Stimulated activated memory B cell treated with anti-CD40 and anti-IgM and Interleukin-4, amounts not matched to agents 10 μg/mL and 1 μg/mL and 100 μg/mL, for 72 hours (primary cell): ENCODE measurements around the gene GSG1L.
"Not testable (repeated sequence)": the region's sequence is repeated elsewhere in the genome, so short reads cannot be mapped to it uniquely, and the experiment has no call there.

Experiments used
- ATAC-seq: fragments of 150-1000 bp; cut with Tn5 transposase; 2 replicates; pipeline ENCODE4 v1.10.0; 2021
- H3K27ac Mint-ChIP-seq: one replicate; pipeline ENCODE4 v1.8.0; 2022; ENCODE audit warnings: mild to moderate bottlenecking, mixed read lengths
- H3K27me3 Mint-ChIP-seq: one replicate; pipeline ENCODE4 v1.8.0; 2022; ENCODE audit warnings: mixed read lengths
- H3K36me3 Mint-ChIP-seq: one replicate; pipeline ENCODE4 v1.8.0; 2022; ENCODE audit warnings: mixed read lengths
- H3K4me1 Mint-ChIP-seq: one replicate; pipeline ENCODE4 v1.8.0; 2022; ENCODE audit warnings: mixed read lengths
- H3K4me3 Mint-ChIP-seq: one replicate; pipeline ENCODE4 v1.8.0; 2022; ENCODE audit warnings: mild to moderate bottlenecking, moderate library complexity, mixed read lengths
- H3K9me3 Mint-ChIP-seq: one replicate; pipeline ENCODE4 v1.8.0; 2022; ENCODE audit warnings: mixed read lengths

Gene GSG1L

GRCh38 chr16:28000314-28001169 lies 63.0 kb downstream of the GSG1L start:
- ATAC-seq = no peak
- H3K4me1 Mint-ChIP-seq = no peaks in the 10 kb centered on the region
- no peak overlapping the region for H3K4me3 Mint-ChIP-seq
- H3K27ac Mint-ChIP-seq = no peak overlapping the region
- no peaks in the 10 kb centered on the region for H3K9me3 Mint-ChIP-seq
- peaks cover 13% of the 10 kb centered on the region for H3K27me3 Mint-ChIP-seq
- H3K36me3 Mint-ChIP-seq = no peaks in the 10 kb centered on the region

- Mint-ChIP-seq H3K36me3 (no peaks in the 10 kb centered on the region), H3K4me3 (no peak overlapping the region), H3K27me3 (peaks cover 13% of the 10 kb centered on the region), H3K9me3 (no peaks in the 10 kb centered on the region), H3K27ac (no peak overlapping the region), H3K4me1 (no peaks in the 10 kb centered on the region)
- ATAC-seq = no peak
Observed at GRCh38 chr16:27999687-28000086, 63.8 kb downstream of the GSG1L start.

- no peak for ATAC-seq
- Mint-ChIP-seq H3K27me3 (peaks cover 8% of the 10 kb centered on the region), H3K4me1 (no peaks in the 10 kb centered on the region), H3K4me3 (no peak overlapping the region), H3K36me3 (no peaks in the 10 kb centered on the region), H3K27ac (no peak overlapping the region), H3K9me3 (peaks cover 6% of the 10 kb centered on the region)
Observed at GRCh38 chr16:27995378-27995777, 68.1 kb downstream of the GSG1L start.

- H3K4me3 Mint-ChIP-seq = no peak overlapping the region
- peaks cover 8% of the 10 kb centered on the region for H3K27me3 Mint-ChIP-seq
- H3K27ac Mint-ChIP-seq = no peak overlapping the region
- no peaks in the 10 kb centered on the region for H3K36me3 Mint-ChIP-seq
- no peaks in the 10 kb centered on the region for H3K4me1 Mint-ChIP-seq
- H3K9me3 Mint-ChIP-seq = peaks cover 6% of the 10 kb centered on the region
- ATAC-seq = no peak
Observed at GRCh38 chr16:27994686-27995085, 68.8 kb downstream of the GSG1L start.

GRCh38 chr16:27993587-27993986 lies 69.9 kb downstream of the GSG1L start:
- no peak overlapping the region for H3K4me3 Mint-ChIP-seq
- peaks cover 6% of the 10 kb centered on the region for H3K9me3 Mint-ChIP-seq
- peaks cover 8% of the 10 kb centered on the region for H3K27me3 Mint-ChIP-seq
- no peak for ATAC-seq
- no peak overlapping the region for H3K27ac Mint-ChIP-seq
- H3K36me3 Mint-ChIP-seq = no peaks in the 10 kb centered on the region
- no peaks in the 10 kb centered on the region for H3K4me1 Mint-ChIP-seq

GRCh38 chr16:27991876-27992275 lies 71.6 kb downstream of the GSG1L start:
- Mint-ChIP-seq H3K9me3 (peaks cover 6% of the 10 kb centered on the region), H3K36me3 (no peaks in the 10 kb centered on the region), H3K4me1 (no peaks in the 10 kb centered on the region), H3K27ac (no peak overlapping the region), H3K4me3 (no peak overlapping the region), H3K27me3 (peaks cover 8% of the 10 kb centered on the region)
- ATAC-seq = no peak

GRCh38 chr16:27985981-27986380 lies 77.5 kb downstream of the GSG1L start:
- Mint-ChIP-seq H3K36me3 (no peaks in the 10 kb centered on the region), H3K4me3 (no peak overlapping the region), H3K9me3 (peaks cover 6% of the 10 kb centered on the region), H3K27me3 (peaks cover 18% of the 10 kb centered on the region), H3K4me1 (no peaks in the 10 kb centered on the region), H3K27ac (no peak overlapping the region)
- no peak for ATAC-seq

- Mint-ChIP-seq H3K4me3 (no peak overlapping the region), H3K36me3 (no peaks in the 10 kb centered on the region), H3K9me3 (peaks cover 6% of the 10 kb centered on the region), H3K27me3 (peaks cover 28% of the 10 kb centered on the region), H3K27ac (no peak overlapping the region), H3K4me1 (no peaks in the 10 kb centered on the region)
- ATAC-seq = no peak
Observed at GRCh38 chr16:27984121-27984520, 79.4 kb downstream of the GSG1L start.

GRCh38 chr16:27983244-27983643 lies 80.3 kb downstream of the GSG1L start:
- no peaks in the 10 kb centered on the region for H3K4me1 Mint-ChIP-seq
- H3K4me3 Mint-ChIP-seq = no peak overlapping the region
- H3K27ac Mint-ChIP-seq = no peak overlapping the region
- ATAC-seq = no peak
- no peaks in the 10 kb centered on the region for H3K36me3 Mint-ChIP-seq
- peaks cover 6% of the 10 kb centered on the region for H3K9me3 Mint-ChIP-seq
- peaks cover 33% of the 10 kb centered on the region for H3K27me3 Mint-ChIP-seq

- H3K36me3 Mint-ChIP-seq = no peaks in the 10 kb centered on the region
- no peak for ATAC-seq
- H3K4me3 Mint-ChIP-seq = no peak overlapping the region
- peaks cover 42% of the 10 kb centered on the region for H3K27me3 Mint-ChIP-seq
- no peaks in the 10 kb centered on the region for H3K4me1 Mint-ChIP-seq
- H3K9me3 Mint-ChIP-seq = peaks cover 6% of the 10 kb centered on the region
- H3K27ac Mint-ChIP-seq = no peak overlapping the region
Observed at GRCh38 chr16:27982184-27982583, 81.3 kb downstream of the GSG1L start.

GRCh38 chr16:27980919-27981700 lies 82.4 kb downstream of the GSG1L start:
- no peak overlapping the region for H3K4me3 Mint-ChIP-seq
- peaks cover 6% of the 10 kb centered on the region for H3K9me3 Mint-ChIP-seq
- no peaks in the 10 kb centered on the region for H3K36me3 Mint-ChIP-seq
- ATAC-seq = no peak
- no peaks in the 10 kb centered on the region for H3K4me1 Mint-ChIP-seq
- no peak overlapping the region for H3K27ac Mint-ChIP-seq
- peaks cover 50% of the 10 kb centered on the region for H3K27me3 Mint-ChIP-seq

GRCh38 chr16:27980076-27980775 lies 83.3 kb downstream of the GSG1L start:
- Mint-ChIP-seq H3K9me3 (peaks cover 6% of the 10 kb centered on the region), H3K27ac (no peak overlapping the region), H3K4me3 (no peak overlapping the region), H3K36me3 (no peaks in the 10 kb centered on the region), H3K27me3 (peaks cover 50% of the 10 kb centered on the region), H3K4me1 (no peaks in the 10 kb centered on the region)
- ATAC-seq = no peak

GRCh38 chr16:27979668-27980067 lies 83.8 kb downstream of the GSG1L start:
- H3K9me3 Mint-ChIP-seq, H3K4me1 Mint-ChIP-seq, H3K4me3 Mint-ChIP-seq, ATAC-seq, H3K36me3 Mint-ChIP-seq, H3K27ac Mint-ChIP-seq: not testable (repeated sequence)
- peaks cover 48% of the 10 kb centered on the region for H3K27me3 Mint-ChIP-seq

- no peak for ATAC-seq
- no peak overlapping the region for H3K27ac Mint-ChIP-seq
- H3K9me3 Mint-ChIP-seq = peaks cover 6% of the 10 kb centered on the region
- H3K36me3 Mint-ChIP-seq = no peaks in the 10 kb centered on the region
- H3K4me3 Mint-ChIP-seq = no peak overlapping the region
- H3K4me1 Mint-ChIP-seq = no peaks in the 10 kb centered on the region
- H3K27me3 Mint-ChIP-seq = peaks cover 54% of the 10 kb centered on the region
Observed at GRCh38 chr16:27978876-27979275, 84.6 kb downstream of the GSG1L start.

- no peaks in the 10 kb centered on the region for H3K4me1 Mint-ChIP-seq
- H3K27me3 Mint-ChIP-seq = peaks cover 54% of the 10 kb centered on the region
- no peaks in the 10 kb centered on the region for H3K36me3 Mint-ChIP-seq
- H3K27ac Mint-ChIP-seq = no peak overlapping the region
- ATAC-seq = no peak
- H3K9me3 Mint-ChIP-seq = peaks cover 6% of the 10 kb centered on the region
- no peak overlapping the region for H3K4me3 Mint-ChIP-seq
Observed at GRCh38 chr16:27977966-27978365, 85.5 kb downstream of the GSG1L start.
